Effector memory CD4-positive, alpha-beta T cell (primary cell): ENCODE measurements around the gene ATP1A3.
A peak's percentile ranks its signal among the peaks of the same experiment; 100 is the strongest.

Source experiments
- DNase-seq, 3 donors: peaks; one replicate each; pipeline ENCODE4 v3.0.0-alpha.2; 2020
- H3K27ac ChIP-seq: 2 replicates; pipeline ENCODE4 v1.7.0; 2013; ENCODE audit warnings: mild to moderate bottlenecking, low read length, moderate library complexity; ENCODE audit not compliant: insufficient read depth, poor library complexity, severe bottlenecking
- H3K27me3 ChIP-seq: replicated peaks from 2 replicates; pipeline ENCODE4 v1.7.0; 2013; ENCODE audit warnings: mild to moderate bottlenecking, low read length; ENCODE audit not compliant: insufficient read depth, control insufficient read depth, poor library complexity, severe bottlenecking
- H3K36me3 ChIP-seq: 2 replicates; pipeline ENCODE4 v1.7.0; 2013; ENCODE audit warnings: mild to moderate bottlenecking, low read length, moderate library complexity; ENCODE audit not compliant: control insufficient read depth, insufficient read depth
- H3K4me1 ChIP-seq: 2 replicates; pipeline ENCODE4 v1.7.0; 2013; ENCODE audit warnings: low read length, mild to moderate bottlenecking; ENCODE audit not compliant: control insufficient read depth, insufficient read depth, poor library complexity, severe bottlenecking
- H3K4me3 ChIP-seq: 2 replicates; pipeline ENCODE4 v1.7.0; 2013; ENCODE audit warnings: low read length, low read depth, mild to moderate bottlenecking; ENCODE audit not compliant: insufficient read depth, poor library complexity, severe bottlenecking
- H3K9me3 ChIP-seq: 2 replicates; pipeline ENCODE4 v1.7.0; 2013; ENCODE audit warnings: mild to moderate bottlenecking, low read length, moderate library complexity; ENCODE audit not compliant: control insufficient read depth

ATP1A3 gene

DNA sequence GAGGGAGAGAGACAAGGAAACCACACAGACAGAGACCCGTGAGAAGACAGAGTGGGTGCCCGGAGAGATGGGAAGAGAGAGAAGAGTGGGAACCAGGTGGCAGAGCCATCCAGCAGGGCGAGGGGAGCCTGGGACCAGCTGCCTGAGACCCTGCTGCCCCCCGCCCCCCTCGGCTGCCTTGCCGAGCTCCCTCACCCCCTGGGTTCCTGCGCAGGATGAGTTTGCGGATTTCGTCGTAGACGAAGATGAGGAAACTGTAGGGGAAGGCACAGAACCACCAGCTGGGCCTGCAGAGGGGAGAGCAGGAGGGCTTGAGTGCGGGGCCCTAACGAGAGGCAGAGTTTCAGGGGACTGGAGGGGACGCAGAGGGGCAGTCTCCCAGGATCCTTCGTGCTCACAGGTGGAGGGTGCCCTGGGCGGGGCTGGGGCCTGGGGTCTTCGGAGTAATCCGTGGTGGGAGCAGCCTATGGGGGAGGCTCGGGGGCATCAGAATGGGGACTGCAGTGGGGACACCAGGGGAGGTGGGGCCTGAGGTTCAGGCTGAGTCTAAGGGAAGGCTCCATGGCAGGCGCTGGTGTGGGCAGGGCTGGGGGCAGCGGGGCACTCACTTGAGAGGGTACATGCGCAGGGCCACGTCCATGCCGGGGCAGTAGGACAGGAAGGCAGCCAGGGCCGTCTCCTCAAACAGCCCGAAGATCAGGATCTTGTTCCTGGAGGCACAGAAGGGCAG is 26.8 kb downstream of the ATP1A3 start:
- no peaks in the 10 kb centered on the region for H3K36me3 ChIP-seq
- H3K27me3 ChIP-seq, result no peaks in the 10 kb centered on the region
- H3K27ac ChIP-seq, result no peak overlapping the region
- no peak overlapping the region for H3K4me3 ChIP-seq
- H3K9me3 ChIP-seq, result no peaks in the 10 kb centered on the region
- no peak for DNase-seq
- H3K4me1 ChIP-seq, result no peaks in the 10 kb centered on the region

DNA sequence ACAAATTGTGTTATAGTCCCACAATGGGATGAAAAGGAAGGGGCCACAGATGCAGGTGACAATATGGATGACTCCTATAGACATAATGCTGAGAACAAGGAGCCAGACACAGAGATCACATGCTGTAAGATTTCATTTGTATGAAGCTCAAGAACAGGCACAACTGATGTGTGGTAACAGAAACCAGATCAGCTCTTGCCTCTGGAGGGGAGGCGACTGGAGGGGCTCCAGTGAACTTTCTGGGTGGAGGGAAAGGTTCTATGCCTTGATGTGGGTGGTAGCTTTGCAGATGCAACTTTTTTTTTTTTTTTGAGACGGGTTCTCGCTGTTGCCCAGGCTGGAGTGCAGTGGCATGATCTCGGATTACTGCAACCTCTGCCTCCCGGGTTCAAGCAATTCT is 28.9 kb downstream of the ATP1A3 start:
- DNase-seq, result no peak
- Histone ChIP-seq H3K27ac (no peak overlapping the region), H3K4me1 (no peaks in the 10 kb centered on the region), H3K4me3 (no peak overlapping the region), H3K9me3 (no peaks in the 10 kb centered on the region), H3K36me3 (no peaks in the 10 kb centered on the region), H3K27me3 (no peaks in the 10 kb centered on the region)

DNA sequence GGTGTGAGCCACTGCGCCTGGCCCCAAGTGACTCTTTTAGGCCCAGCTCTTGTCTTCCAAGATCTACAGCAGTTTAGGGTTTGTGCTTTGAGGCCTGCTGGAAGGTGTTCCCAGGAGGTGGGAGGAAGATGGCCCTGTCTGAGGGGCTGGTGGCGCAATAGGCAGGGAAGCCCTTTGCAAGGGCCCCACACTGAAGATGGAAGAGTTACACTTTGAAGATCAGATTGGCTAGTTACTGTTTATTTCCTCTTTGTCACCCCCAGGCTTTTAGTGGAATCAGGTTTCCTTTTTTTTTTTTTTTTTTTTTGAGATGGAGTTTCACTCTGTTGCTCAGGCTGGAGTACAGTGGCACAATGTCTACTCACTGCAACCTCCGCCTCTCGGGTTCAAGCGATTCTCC is 33.1 kb downstream of the ATP1A3 start:
- no peak for DNase-seq
- H3K4me1 ChIP-seq, result peaks cover 12% of the 10 kb centered on the region
- H3K36me3 ChIP-seq, result peaks cover 10% of the 10 kb centered on the region
- H3K9me3 ChIP-seq, result no peaks in the 10 kb centered on the region
- H3K27me3 ChIP-seq, result no peaks in the 10 kb centered on the region
- H3K4me3 ChIP-seq, result no peak overlapping the region
- no peak overlapping the region for H3K27ac ChIP-seq

DNA sequence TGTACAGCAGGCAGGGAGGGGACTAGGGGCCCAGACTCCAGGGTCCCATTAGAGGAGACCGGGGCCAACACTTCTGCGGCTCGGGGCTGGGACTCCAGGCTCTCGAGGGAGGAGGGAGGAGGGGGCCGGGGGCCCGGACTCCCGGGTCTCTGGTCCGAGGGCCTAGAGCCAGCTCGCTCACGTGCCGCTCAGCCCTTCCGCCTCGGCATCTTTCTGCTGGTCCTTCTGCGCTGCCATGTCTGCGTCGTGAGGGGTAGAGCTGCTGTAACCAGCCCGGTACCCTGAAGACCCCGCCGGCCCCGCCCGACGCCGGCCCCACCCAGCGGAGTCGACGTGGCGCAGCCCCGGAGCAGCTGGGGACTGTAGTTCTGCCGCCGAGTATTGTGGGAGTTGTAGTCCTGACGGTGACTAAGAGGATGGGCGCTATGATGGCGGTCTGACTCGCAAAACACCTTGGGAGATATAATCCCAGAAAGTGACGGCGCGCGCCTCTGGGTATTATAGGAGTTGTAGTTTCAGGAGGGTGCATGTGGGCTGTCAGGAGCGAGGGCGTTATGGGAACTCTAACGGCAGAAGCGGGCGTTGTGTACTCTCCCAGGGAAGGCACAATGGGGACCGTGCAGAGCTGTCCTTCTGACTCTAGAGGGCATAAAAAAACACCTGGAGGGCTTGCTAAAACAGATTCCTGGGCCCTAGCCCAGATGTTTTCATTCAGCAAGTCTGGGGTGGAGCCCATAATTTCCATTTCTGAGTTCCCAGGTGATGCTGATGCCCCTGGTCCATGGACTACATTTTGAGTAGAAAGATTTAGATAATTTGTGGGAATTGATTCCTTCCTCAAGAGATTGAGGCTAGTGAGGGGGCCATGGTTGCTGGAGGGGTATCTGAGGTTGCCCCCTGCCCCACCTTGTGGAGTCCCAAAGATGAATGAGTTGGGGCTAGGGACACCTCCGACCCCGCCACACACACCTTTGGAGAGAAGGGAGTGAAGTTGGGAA is 34.7 kb downstream of the ATP1A3 start, which contains the start of gene RABAC1:
RABAC1 (minus strand) TSS at position 266 of the 998 bp plus-strand sequence; CDS start at position 237, 29 bp downstream.
- no peaks in the 10 kb centered on the region for H3K9me3 ChIP-seq
- H3K4me3 ChIP-seq, result peak within 1 kb of the TSS; percentile 90
- peak; percentile 65 to 80 (median 79) for DNase-seq

DNA sequence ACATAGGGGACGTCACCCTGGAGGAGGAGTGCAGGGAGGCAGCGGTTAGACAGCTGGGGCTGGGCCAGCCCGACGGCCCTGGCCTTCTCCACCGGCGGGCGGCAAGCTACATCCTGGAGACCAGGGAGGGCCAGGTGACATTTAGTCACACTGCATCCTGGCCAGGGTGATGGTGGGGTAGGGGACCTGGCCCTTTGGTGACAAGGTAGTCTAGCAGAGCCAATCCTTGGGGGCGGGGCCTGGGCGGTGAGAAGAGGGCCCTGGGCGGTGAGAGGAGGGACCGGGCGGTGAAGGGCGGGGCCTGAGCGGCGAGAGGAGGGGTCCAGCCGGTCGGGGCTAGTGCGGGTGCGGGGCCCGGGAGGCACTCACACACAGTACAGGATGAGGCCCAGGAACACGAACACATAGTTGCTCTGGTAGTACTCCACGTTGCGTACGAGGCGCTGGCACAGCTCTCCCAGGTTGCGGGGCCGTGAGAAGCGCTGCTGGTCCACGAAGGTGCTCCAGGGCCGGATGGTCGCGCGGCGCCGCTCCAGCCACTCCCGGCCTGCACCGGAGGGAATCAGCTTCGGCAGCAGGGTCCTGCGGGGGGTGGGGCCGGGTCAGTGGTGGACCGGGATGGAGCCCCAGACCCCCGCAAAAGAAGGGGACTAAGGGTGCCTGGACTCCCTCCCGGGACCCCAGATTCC is 35.5 kb downstream of the ATP1A3 start:
- DNase-seq, result peak; percentile 72 to 77 (median 75)
- Histone ChIP-seq H3K4me1 (peaks cover 12% of the 10 kb centered on the region), H3K4me3 (peak overlapping the region; percentile 90), H3K9me3 (no peaks in the 10 kb centered on the region), H3K27me3 (no peaks in the 10 kb centered on the region), H3K36me3 (peaks cover 14% of the 10 kb centered on the region), H3K27ac (peak overlapping the region; percentile 86)

More for the DNA sequence above, 34.7 kb downstream of the ATP1A3 start, which contains the start of gene RABAC1:
- H3K36me3 ChIP-seq, result peaks cover 14% of the 10 kb centered on the region
- peaks cover 12% of the 10 kb centered on the region for H3K4me1 ChIP-seq
- peak within 1 kb of the TSS; percentile 86 for H3K27ac ChIP-seq
- H3K27me3 ChIP-seq, result no peaks in the 10 kb centered on the region

DNA sequence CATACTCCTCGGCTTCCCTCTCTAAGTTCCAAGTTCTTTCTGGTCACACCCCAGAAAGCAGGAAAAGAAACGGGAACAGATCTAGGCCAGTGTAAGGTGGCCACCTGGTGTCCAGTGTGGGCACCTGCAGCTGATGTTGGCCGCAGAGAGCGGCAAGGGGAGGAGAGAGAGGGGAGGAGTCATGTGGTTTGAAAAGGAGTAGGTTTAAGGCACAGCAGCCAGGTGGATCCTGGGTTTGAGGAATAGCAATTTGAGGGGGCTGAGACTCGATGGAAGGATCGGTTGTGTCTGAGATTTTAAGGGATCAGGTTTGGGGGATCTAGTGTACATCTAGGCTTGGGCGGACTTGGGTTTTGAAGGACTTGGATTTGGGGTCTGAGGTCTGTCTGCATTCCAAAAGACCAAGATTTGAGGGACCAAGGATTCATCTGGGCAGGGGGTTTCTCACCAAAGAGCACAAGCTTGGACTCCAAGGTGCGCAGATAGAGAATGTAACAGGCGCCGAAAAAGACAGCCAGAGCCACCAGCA is 36.1 kb downstream of the ATP1A3 start:
- H3K36me3 ChIP-seq, result peaks cover 14% of the 10 kb centered on the region
- peak overlapping the region; percentile 90 for H3K4me3 ChIP-seq
- no peak for DNase-seq
- H3K4me1 ChIP-seq, result peaks cover 12% of the 10 kb centered on the region
- no peaks in the 10 kb centered on the region for H3K27me3 ChIP-seq
- H3K27ac ChIP-seq, result peak overlapping the region; percentile 86
- no peaks in the 10 kb centered on the region for H3K9me3 ChIP-seq

DNA sequence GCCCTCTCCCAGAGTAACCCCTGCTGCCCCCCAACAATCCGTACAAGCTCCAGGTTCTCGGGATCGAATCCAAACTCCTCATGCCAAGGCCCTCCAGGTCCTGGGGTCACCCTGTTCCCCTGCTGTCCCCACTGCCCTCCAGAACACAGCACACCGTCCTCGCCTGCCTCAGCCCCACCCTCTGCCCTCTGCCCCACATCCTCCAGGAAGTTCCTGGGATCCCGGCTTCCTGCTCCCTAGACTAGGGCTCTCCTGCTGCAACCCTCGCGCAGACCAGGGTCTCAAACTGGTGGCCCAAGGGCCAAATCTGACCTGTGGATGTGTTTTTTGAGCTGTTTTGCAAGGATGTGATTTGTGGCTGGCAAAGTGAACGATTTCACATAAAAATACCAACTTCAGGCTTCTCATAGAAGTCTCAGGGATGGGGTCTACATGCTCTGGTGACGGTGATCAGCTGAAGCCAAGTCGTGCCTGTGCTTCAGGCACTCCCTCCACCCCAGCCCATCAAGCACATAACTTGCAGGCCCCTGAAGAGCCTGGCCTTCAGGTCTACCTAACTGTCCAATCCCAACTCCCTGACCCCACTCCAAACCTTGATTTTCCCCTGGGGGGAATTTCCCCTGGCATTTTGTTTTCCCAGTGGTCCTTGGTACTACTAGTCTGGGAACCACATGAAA is 36.7 kb downstream of the ATP1A3 start:
- Histone ChIP-seq H3K36me3 (peaks cover 14% of the 10 kb centered on the region), H3K27ac (peak overlapping the region; percentile 86), H3K4me1 (peaks cover 12% of the 10 kb centered on the region), H3K27me3 (no peaks in the 10 kb centered on the region), H3K9me3 (no peaks in the 10 kb centered on the region), H3K4me3 (no peak overlapping the region)
- DNase-seq, result no peak

DNA sequence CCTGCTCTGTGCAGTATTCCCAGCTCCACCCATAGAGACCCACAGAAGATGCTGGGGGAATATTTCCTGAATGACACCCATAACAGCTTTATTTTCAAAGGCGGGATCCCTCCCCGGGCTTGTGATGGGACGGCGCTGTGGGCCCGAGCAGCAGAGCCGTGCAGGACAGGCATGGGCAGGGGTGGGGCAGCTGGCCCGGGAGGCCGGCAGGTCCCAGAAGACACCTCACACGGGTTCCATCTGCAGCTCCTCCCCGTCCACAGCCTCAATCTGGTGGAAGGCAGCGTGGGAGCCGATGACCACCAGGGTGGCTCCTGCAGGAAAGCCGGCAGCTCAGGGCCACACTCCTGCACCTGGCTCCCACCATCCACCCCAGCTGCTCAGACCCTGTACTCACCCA is 37.4 kb downstream of the ATP1A3 start:
- H3K27me3 ChIP-seq, result no peaks in the 10 kb centered on the region
- no peak overlapping the region for H3K27ac ChIP-seq
- peaks cover 12% of the 10 kb centered on the region for H3K4me1 ChIP-seq
- no peak overlapping the region for H3K4me3 ChIP-seq
- DNase-seq, result no peak
- H3K9me3 ChIP-seq, result no peaks in the 10 kb centered on the region
- peaks cover 14% of the 10 kb centered on the region for H3K36me3 ChIP-seq

DNA sequence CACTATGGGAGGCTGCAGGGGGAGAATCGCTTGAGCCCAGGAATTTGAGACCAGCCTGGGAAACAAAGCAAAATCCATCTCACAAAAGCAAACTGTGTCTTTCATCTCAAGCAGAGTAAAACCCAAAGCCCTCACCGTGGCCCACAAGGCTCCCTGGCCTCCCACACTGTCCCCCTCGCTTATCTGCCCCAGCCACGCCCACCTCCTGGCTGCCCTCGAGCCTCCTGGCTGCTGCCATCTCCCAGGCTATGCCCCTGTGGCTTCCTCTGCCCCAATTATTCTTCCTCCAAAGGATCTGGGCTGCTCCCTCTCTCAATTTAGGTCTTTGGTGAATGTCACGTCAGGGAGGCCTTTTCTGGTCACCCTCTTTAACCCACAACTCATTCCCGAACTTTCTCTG is 38.5 kb downstream of the ATP1A3 start:
- Histone ChIP-seq H3K36me3 (peaks cover 14% of the 10 kb centered on the region), H3K4me3 (no peak overlapping the region), H3K4me1 (peaks cover 12% of the 10 kb centered on the region), H3K27me3 (no peaks in the 10 kb centered on the region), H3K27ac (no peak overlapping the region), H3K9me3 (no peaks in the 10 kb centered on the region)
- no peak for DNase-seq
